Hematopoietic multipotent progenitor cell treated with erythropoietin and hydrocortisone succinate and interleukin-3 and kit ligand, for 6 days (in vitro differentiated cells): ENCODE measurements around the gene ZNF507.
"Not testable (repeated sequence)": the region's sequence is repeated elsewhere in the genome, so short reads cannot be mapped to it uniquely, and the experiment has no call there.

Experiments
- DNase-seq: peaks from one replicate; pipeline ENCODE4 v3.0.0-alpha.2; 2015

The ZNF507 gene

GRCh38 chr19:32416749-32417456 is 71.5 kb downstream of the ZNF507 start:
- DNase-seq = no peak

DNA sequence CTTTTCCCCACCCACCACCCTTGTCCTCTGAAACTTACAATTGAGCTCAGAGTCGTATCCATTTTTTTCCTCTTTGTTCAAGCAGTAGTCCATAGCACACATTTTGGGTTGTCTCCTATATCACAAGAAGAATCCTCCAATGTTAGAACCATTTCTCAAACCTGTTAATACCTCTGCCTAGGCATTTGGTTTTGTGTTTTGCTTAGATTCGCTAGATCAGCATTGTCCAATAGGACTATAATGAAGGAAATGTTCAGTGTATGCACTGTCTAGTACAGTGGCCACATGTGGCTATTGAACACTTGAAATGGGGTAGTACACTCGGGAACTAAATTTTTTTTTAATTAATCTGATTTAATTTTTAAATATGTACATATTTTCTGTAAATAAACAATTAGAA is 72.7 kb downstream of the ZNF507 start:
- no peak for DNase-seq

DNA sequence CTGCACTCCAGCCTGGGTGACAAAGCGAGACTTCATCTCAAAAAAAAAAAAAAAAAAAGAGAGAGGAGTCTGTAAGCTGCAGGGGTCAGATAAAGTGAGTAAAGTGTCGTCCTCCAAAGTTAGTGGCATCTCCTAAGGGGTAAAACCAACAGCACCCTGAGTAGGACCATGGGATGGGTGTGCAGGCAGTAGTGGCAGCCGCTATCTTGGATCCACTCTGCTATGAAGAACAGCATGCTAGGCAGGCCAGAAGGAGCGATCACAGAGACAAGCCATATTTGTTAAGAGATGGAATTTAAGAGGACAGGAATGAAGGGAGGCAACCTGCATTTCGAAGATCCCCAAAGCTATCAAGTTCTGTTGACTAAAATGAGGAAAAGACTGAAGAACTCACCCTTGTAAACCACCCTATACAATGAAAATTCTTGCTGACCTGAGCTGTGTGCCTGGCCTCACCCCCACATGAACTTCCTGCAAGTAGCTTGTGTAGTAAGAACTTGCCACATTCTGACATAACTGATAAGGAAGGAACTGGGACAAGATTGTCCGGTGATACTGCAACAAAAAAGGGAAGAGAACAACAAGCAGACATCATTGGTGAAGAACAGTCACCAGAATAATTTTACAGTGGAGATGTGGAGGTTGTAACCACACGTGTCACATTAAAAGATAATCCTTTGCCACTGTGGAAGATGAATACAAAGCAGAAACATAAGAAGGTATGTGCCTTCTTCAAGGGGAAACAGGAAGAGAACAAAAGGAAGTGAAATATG is 76.4 kb downstream of the ZNF507 start:
- DNase-seq = peak; percentile 75

GRCh38 chr19:32422435-32422834 is 77.0 kb downstream of the ZNF507 start:
- DNase-seq = no peak

- not testable (repeated sequence) for DNase-seq
These were observed 78.5 kb downstream of the ZNF507 start for GRCh38 chr19:32423944-32424343.

GRCh38 chr19:32427536-32427935 is 82.1 kb downstream of the ZNF507 start:
- no peak for DNase-seq

DNA sequence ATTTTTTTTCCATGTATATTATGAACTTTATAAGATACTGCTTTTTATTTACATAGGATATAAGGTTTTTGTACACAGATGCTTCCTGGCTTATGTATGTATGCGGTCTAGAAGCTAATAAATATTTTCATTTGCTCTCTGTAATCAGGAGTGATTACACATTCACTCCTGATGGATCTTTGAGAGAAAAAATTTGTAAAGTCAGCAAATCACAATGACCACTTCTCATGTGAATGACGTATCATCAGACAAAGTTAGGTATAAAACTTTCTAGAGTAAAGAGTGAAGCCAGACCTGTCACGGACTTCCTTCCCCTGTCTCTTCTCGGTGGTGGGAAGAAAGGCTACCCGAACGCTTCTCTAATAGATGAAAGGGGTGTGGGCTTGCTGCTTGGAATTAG is 91.3 kb downstream of the ZNF507 start:
- no peak for DNase-seq

- DNase-seq = no peak
These were observed 91.7 kb downstream of the ZNF507 start for GRCh38 chr19:32437096-32437495.
